GM21576 (cell line): Measurements from ENCODE around the gene NMNAT2.

Source experiments
- ATAC-seq: cut with Tn5 transposase; IDR thresholded peaks from one replicate; pipeline ENCODE4 v1.9.1; 2021; ENCODE audit warnings: mild to moderate bottlenecking, moderate library complexity; ENCODE audit not compliant: unreplicated experiment

The NMNAT2 gene

DNA sequence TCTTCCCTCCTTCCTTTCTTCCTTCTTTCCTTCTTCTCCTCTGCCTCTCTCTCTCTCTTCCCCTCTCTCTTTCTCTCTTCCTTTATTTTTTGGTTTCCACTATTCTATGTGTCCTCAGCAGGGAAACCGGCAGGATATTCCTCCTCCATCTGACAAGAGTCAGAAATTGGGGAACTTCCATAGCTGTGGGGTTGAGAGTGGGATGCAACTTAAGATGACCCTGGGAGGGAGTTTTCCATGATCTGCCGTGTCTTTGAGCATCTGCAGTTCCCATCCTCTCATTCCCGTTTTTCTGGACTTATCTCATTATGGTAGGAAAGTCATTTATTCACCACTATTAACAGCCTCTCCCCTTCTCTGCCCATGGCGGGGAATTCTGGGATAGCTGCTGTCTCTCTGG, 98.6 kb downstream of the NMNAT2 start:
- no peak for ATAC-seq

DNA sequence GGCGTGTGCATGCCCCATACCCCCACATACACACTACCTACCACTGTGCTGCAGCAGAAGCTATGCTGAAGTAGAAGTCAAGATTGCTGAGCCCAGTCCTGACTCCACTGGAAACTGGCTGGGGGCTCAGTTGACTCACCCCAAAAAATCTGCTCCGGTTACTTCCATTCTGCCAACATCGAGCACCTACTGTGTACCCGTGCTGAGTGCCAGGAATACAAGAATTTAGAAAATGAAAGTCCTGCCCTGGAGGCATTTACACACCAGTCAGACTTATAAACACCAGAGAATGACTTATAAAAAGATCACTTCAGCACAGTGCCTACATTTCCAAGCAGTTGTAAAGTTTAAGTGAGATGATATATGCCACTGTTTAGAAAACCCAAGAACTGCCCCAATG, 99.1 kb downstream of the NMNAT2 start:
- ATAC-seq: no peak

- ATAC-seq: no peak
Measured at GRCh38 chr1:183318433-183318832, 99.7 kb downstream of the NMNAT2 start.

DNA sequence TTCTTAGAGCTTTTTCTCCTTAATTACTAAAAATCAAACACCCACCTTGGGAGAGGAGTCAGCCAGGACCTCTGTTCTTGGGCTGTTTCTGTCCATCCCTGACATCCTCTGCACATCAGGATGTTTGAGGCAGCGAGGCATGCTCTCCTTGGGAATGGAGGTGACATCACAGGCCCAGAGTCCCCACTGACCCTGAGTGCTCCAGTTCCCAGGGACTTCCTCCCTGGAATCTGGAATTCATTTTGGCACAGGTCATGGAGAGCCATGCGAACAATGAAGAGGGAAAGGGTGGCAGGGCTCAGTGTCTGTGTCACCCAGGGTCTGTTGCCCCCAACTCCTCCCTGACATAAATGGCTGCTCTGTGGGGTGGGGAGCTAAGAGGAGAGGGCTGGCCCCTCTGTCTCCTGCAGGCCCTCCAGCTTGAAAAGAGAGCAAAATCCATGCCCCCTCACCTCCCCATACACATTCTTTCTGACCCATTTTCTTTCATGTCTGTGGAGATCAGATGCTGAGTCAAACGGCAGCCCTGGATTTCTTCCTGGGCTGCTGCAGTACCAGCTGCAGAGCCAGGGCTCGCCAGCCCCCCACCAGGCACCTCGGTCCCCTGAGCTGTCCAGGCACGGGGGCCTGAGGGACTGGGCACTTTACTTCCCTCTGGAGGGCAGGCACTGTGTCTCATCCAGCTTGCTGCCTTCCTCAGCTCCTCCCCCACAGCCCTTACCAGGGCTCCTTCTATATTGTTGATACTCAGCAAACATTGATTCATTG, 102.0 kb downstream of the NMNAT2 start:
- ATAC-seq: no peak

DNA sequence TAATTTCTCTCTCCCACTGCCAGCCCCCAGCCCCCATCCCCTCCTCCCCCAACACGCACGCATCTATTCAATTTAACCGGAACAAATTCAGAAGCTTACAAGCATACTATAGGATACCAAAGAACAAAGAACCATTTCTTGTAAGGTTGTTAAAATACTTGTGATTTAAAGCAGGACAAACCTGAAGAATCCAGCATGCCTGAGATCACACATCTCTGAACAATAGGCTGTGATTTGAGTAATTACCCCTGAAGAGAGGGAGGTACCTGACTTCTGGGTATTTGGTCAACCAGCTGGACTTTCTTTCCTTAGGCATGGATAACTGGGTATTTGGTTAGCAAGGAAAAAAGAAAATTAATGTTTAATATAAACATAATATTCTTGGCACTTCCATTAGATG, 105.1 kb downstream of the NMNAT2 start:
- ATAC-seq: no peak

DNA sequence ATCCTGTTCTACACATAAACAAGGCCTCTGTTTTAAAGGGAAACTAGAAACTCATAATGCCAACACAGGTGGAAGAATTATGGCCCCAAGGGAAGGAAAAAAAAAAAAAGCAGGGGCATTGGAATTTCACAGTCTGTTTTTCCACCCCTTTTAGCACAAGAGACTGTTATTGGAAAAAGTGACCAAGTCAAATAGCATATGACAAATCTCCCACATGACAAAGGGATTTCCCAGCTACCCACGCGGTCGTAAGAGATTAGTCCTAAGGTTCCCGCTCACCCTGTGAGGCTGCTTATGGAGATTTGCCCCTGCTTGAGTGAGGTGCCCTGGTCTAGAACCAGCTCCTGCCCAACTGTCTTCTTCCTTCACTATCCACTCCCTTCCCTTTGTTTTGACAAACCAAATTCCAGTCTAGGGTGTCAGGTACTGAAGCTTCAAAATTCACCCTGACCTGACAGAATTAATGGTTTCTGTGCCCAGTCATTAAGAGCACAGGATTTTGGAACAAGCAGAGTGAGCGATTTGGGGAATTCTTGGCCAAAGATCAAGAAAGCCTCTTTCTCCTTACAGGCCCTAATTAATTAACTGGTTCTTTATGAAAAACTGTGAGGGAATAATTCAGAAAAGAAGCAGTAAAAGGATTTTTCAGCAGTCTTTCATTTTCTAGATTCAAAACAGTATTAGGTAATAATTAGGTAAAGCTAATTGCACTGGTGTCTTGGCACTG, 107.3 kb downstream of the NMNAT2 start:
- no peak for ATAC-seq

DNA sequence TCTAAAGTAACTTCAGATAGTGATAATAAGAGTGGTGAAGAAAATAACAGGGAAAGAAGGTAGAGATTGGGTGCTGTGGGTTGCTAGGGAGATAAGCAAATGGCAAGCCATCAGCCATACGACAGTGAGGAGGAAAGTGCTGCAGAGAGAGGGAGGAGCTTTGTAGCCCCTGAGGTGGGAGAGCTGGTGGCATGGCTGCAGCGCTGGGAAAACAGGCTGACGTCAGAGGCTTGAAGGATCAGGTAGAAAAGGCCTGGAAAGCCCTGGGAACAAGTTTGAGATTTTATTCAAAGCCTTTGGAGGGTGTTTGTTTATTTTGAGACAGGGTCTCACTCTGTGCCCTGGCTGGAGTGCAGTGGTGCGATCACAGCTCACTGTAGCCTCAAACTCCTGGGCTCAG, 109.5 kb downstream of the NMNAT2 start:
- no peak for ATAC-seq

- ATAC-seq: no peak
Measured at GRCh38 chr1:183306317-183307042, 111.7 kb downstream of the NMNAT2 start.

DNA sequence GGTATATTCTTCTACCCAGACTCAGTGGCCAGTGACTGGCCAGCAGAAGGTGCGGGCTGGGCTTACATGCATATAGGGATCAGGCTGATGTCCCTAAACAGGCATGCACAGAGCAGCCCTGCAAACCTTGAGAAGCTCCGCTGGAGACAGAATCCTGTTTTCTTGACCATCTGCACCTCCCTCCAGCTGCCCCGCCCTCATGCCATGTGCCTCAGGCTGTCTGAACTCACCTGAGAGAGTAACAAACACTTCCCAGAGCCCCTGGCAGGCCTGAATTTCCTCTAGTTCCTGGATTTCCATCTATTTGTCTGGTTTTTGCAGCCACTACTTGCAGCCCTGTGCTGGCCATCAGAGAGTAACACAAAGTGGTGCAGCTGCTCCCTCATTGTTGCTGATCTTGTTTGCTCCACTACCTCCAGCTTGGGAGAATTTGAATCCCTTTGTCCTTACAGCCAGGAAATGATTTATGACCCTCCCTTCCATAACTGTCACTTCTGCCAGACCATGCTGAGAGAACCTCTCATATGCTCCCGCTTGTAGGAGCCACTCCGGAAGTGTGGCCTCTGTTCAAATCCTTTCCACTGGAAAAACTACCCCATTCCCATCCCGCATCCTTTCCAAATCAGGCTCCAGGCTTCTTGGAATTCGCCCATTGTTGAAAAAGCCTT, 113.6 kb downstream of the NMNAT2 start:
- ATAC-seq: no peak

DNA sequence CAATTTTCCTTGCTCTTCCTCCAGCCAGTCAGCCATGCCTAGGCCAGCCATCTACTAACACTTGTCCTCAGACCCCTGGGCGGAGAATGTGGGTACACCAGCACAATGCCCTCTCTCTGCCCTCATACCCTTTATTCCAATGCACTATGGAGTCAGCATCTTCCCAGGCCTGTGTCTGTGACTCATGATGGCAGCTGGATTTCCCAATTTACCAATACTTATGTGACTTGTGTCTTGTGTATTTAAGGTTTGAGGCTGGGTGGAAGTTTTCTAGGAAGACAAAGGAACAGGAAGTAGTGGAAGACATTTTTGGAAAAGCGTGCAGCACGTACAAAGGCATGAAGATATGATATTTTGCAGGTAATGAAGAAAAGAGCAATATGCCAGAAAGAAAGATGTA, 114.3 kb downstream of the NMNAT2 start:
- ATAC-seq: no peak

- ATAC-seq: no peak
Measured at GRCh38 chr1:183303323-183303645, 114.9 kb downstream of the NMNAT2 start.

GRCh38 chr1:183302452-183303322, 115.5 kb downstream of the NMNAT2 start:
- no peak for ATAC-seq

GRCh38 chr1:183301239-183301638, 116.9 kb downstream of the NMNAT2 start:
- ATAC-seq: no peak

DNA sequence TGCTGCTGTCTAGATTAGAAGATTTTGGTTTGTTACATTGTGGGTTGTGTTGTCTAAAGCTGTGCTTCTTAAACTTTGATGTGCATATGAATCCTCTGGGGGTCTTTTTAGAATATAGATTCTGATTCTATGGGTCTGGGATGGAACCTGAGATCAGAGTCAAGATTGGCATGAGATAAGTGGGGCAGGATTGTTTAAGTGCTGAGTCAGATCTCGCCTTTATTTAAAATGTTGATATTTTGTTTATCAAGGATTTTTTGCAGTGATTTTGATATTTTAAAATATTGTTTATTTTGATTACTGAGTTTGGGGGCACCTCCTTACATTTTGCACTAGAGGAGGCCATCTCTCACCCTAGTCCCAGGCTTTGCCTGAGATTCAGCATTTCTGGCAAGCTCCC, 117.4 kb downstream of the NMNAT2 start:
- ATAC-seq: no peak

DNA sequence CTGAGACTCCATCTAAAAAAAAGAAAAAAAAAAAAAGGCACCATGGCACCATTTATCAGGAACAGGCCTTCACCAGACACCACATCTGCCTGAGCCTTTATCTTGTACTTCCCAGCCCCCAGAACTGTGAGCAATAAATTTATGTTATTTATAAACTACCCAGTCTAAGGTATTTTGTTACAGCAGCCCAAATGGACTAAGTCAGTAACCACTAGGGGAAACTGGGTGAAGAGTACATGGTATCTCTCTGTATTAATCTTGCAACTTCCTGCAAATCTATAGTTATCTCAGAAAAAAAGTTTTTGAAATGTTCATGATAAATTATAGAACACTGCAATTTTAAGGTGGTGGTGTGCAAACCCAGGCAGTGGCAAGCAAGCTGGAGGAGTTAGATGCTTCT, 117.8 kb downstream of the NMNAT2 start:
- ATAC-seq: no peak

GRCh38 chr1:183296782-183297181, 121.4 kb downstream of the NMNAT2 start:
- no peak for ATAC-seq

DNA sequence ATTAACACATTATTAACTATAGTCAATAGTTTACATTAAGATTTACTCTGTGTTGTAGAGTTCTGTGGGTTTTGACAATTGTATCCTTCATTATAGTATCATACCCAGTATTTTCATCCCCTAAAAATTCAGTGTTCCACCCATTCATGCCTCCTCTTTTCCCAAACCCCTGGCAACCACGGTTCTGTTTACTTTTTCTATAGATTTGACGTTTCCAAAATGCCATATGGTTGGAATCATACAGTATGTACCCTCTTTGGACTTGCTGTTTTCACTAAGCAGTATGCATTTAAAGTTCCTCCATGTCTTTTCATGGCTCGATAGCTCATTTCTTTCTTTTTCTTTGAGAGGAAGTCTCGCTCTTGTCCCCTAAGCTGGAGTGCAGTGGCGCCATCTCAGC, 122.7 kb downstream of the NMNAT2 start:
- ATAC-seq: no peak

- no peak for ATAC-seq
Measured at GRCh38 chr1:183293876-183294275, 124.3 kb downstream of the NMNAT2 start.

GRCh38 chr1:183293241-183293640, 124.9 kb downstream of the NMNAT2 start:
- ATAC-seq: no peak

DNA sequence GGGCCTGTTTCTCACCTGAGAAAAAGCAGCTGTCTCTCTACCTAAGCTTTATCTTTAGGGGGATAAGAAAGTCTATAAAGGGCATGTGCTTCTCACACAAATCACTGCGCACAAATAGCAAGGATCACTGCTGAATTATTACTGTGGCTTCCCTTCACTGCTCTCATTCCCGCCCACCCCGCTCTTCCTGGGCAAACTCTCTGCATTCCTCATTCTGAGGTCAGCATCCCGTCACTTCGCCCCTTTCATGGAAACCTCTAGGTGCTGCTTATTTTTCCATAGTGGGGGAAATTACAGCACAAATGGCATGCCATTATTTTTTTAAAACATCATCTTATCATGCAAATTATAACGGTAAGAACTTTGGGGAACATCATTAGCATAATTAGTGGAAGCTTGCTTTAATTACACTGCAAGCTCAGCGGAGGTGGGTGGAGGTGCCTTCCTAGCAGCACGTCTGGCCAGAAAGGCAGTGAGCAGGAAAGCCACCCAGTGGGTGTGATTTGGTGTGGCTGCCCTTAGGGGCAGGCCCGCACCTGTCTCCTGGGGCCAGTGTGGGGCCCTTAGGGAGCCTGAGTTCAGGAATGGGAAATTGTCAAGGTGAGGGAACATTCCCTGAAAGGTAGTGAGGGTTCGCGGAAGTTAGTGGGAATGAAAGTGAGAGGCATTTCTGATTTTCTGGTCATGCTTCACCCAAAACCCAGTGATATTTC, 126.2 kb downstream of the NMNAT2 start:
- ATAC-seq: no peak
